Vagina (tissue), 2 donors: ENCODE data around the gene THEM4. TPM values are rescaled to one million over a fixed set of nuclear protein-coding genes. Genes with fewer than 3 reads are reported as not detected.
"Not testable (repeated sequence)": the region's sequence is repeated elsewhere in the genome, so short reads cannot be mapped to it uniquely, and the experiment has no call there.

Experiments
- DNase-seq, 2 donors: peaks; one replicate each; pipeline ENCODE4 v3.0.0-alpha.2; 2017; ENCODE audit errors: extremely low spot score in 2 of 2
- H3K27ac ChIP-seq: fragments of 200-600 bp; sonication (generic); one replicate; pipeline ENCODE4 v1.5.1; 2019
- H3K27me3 ChIP-seq: fragments of 200-600 bp; sonication (generic); one replicate; pipeline ENCODE4 v1.5.1; 2019
- H3K36me3 ChIP-seq, 2 donors: fragments of 200-600 bp; sonication (generic); one replicate each; pipeline ENCODE4 v1.5.1; 2017 to 2019
- H3K4me1 ChIP-seq: fragments of 200-600 bp; sonication (generic); one replicate; pipeline ENCODE4 v1.5.1; 2019
- H3K4me3 ChIP-seq, 2 donors: fragments of 200-600 bp; sonication (generic); 1 replicate in 1 of 2; 2 replicates in 1 of 2; pipeline ENCODE4 v1.5.1; 2016 to 2019
- H3K9me3 ChIP-seq: fragments of 200-600 bp; sonication (generic); one replicate; pipeline ENCODE4 v1.5.1; 2019
- POLR2A ChIP-seq, 2 donors: fragments of 450-650 bp; IDR thresholded peaks; one replicate each; pipeline ENCODE4 v1.6.1; 2017; ENCODE audit warnings: antibody characterized with exemption in 2 of 2, mild to moderate bottlenecking in 2 of 2, moderate library complexity in 2 of 2
- POLR2AphosphoS5 ChIP-seq, 2 donors: sonication (generic); formaldehyde crosslinking; IDR thresholded peaks; one replicate each; pipeline ENCODE4 v1.9.0; 2017; ENCODE audit warnings: antibody characterized with exemption in 2 of 2, mild to moderate bottlenecking in 2 of 2, low read depth in 1 of 2; ENCODE audit not compliant: insufficient read depth in 1 of 2
- intact Hi-C: fragments of 100-400 bp; cut with DNase I; formaldehyde crosslinking; loops from one replicate; pipeline ENCODE4 v1.15.1; 2023
- total RNA-seq: library from RNA; depleted of rRNA; stranded (reverse); fragments of >200 nt; gene quantifications from one replicate; pipeline ENCODE4 v1.2.3, GENCODE V29; 2016
- TF ChIP-seq, protein P1 (sequence below), 3 experiments: fragments of 450-650 bp in 2 of 3; fragments of 200-600 bp in 1 of 3; sonication (generic) in 1 of 3; IDR thresholded peaks; one replicate each; pipeline ENCODE4 v1.5.1; 2017 to 2019; ENCODE audit warnings: antibody characterized with exemption in 3 of 3, mild to moderate bottlenecking in 2 of 3, moderate library complexity in 2 of 3

Gene THEM4
- total RNA-seq, 1 donor from 2014 or later = 26.8 TPM

DNA sequence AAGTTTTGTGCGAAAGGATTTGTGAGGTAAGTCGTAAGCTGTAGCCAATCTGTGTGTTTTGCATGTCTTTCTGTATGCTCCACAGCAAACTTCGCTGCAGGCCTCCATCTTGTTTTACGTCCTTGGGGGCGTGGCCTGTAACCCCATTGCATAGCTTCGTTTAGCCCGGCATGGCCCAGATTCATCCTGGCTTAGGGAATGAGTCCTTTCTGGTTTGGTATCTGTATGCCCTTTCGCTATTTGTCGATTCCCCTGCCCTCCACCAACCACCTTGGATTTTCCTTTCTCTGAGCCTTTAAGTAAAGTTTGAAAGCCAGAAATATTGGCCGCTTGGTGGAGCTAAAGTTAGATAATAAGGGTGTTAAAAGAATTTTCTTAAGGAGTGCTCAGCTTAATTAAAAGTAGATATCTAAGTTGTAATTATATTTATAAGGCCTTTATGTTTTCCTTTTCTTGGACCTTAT is 1.1 kb downstream of the THEM4 start:
- Histone ChIP-seq H3K27me3 (no peaks in the 10 kb centered on the region), H3K4me3 (peak overlapping the region in 1 of 2 donors; percentile 74), H3K9me3 (no peaks in the 10 kb centered on the region), H3K36me3 (peaks cover 0 to 5% of the 10 kb centered on the region in 2 donors), H3K27ac (no peak overlapping the region), H3K4me1 (peaks cover 23% of the 10 kb centered on the region)
- no peak for DNase-seq
- intact Hi-C loops = no loop called here
- TF ChIP-seq, protein P1, sequence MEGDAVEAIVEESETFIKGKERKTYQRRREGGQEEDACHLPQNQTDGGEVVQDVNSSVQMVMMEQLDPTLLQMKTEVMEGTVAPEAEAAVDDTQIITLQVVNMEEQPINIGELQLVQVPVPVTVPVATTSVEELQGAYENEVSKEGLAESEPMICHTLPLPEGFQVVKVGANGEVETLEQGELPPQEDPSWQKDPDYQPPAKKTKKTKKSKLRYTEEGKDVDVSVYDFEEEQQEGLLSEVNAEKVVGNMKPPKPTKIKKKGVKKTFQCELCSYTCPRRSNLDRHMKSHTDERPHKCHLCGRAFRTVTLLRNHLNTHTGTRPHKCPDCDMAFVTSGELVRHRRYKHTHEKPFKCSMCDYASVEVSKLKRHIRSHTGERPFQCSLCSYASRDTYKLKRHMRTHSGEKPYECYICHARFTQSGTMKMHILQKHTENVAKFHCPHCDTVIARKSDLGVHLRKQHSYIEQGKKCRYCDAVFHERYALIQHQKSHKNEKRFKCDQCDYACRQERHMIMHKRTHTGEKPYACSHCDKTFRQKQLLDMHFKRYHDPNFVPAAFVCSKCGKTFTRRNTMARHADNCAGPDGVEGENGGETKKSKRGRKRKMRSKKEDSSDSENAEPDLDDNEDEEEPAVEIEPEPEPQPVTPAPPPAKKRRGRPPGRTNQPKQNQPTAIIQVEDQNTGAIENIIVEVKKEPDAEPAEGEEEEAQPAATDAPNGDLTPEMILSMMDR (IDR thresholded peaks at IDR 0.05) = no peak
- no peak for TF ChIP-seq POLR2A (IDR thresholded peaks at IDR 0.05)
- no peak for TF ChIP-seq POLR2AphosphoS5 (IDR thresholded peaks at IDR 0.05; ENCODE audit: insufficient read depth in 1 of 2, low read depth in 1 of 2)

DNA sequence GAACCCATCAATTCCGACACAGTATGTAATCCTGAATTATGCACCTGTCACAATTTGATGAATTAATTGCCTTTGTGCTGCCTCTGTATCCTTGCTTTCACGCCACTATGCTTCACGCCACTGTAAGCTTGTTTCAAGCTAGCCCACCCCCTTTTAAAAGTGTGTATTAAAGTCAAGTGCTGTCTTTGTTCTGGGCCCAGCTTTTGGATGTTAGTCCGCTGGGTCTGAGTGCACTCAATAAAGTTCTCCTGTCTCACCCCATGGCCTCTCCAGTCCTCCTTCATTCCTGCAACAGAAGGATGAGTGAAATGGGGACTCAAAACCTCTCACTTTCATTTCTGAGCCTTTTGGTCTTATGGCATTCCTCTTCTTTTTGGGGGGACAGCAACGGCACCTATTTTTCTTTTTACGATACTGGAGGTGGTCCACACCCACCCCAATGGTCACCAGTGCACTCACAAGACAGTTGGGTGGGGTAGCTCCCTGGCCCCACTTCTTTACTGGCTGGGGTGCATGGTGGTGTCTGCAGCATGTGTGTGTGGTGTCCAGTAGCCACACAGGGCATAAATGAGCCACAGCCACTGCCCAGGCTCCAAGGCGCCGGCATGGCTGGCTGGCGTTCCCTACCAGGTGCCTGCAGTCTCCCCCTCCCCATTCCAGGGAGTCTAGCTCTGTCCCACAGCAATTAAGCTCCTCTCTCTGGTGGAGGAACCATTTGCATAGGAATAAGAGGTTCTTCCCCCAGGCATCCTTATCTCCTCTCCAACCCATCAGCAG is 1.8 kb downstream of the THEM4 start:
- H3K4me3 ChIP-seq = no peak overlapping the region
- H3K36me3 ChIP-seq = peaks cover 0 to 5% of the 10 kb centered on the region in 2 donors
- H3K27me3 ChIP-seq = no peaks in the 10 kb centered on the region
- intact Hi-C loops = no loop called here
- H3K4me1 ChIP-seq = peaks cover 23% of the 10 kb centered on the region
- no peak overlapping the region for H3K27ac ChIP-seq
- no peak for TF ChIP-seq POLR2AphosphoS5 (IDR thresholded peaks at IDR 0.05; ENCODE audit: insufficient read depth in 1 of 2, low read depth in 1 of 2)
- TF ChIP-seq POLR2A (IDR thresholded peaks at IDR 0.05) = no peak
- TF ChIP-seq, protein P1 (IDR thresholded peaks at IDR 0.05) = no peak
- H3K9me3 ChIP-seq = no peaks in the 10 kb centered on the region
- no peak for DNase-seq

DNA sequence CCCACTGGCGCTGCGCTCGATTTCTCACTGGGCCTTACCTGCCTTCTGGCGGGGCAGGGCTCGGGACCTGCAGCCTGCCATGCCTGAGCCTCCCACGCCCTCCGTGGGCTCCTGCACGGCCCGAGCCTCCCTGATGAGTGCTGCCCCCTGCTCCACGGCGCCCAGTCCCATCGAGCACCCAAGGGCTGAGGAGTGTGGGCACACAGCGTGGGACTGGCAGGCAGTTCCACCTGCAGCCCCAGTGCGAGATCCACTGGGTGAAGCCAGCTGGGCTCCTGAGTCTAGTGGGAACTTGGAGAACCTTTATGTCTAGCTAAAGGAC is 3.0 kb downstream of the THEM4 start:
- intact Hi-C loops, H3K27me3 ChIP-seq: not testable (repeated sequence)
- peaks cover 23% of the 10 kb centered on the region for H3K4me1 ChIP-seq

GRCh38 chr1:151905443-151906323 is 3.6 kb downstream of the THEM4 start:
- H3K9me3 ChIP-seq, H3K27ac ChIP-seq, H3K27me3 ChIP-seq, intact Hi-C loops, DNase-seq, H3K4me3 ChIP-seq, H3K36me3 ChIP-seq: not testable (repeated sequence)
- peaks cover 23% of the 10 kb centered on the region for H3K4me1 ChIP-seq

More for the DNA sequence above, 3.0 kb downstream of the THEM4 start:
- DNase-seq, H3K36me3 ChIP-seq, H3K27ac ChIP-seq, H3K4me3 ChIP-seq, H3K9me3 ChIP-seq: not testable (repeated sequence)

- Histone ChIP-seq H3K4me3 (no peak overlapping the region), H3K4me1 (peaks cover 23% of the 10 kb centered on the region), H3K27ac (no peak overlapping the region), H3K27me3 (no peaks in the 10 kb centered on the region), H3K36me3 (peaks cover 0 to 5% of the 10 kb centered on the region in 2 donors), H3K9me3 (no peaks in the 10 kb centered on the region)
- TF ChIP-seq POLR2A (IDR thresholded peaks at IDR 0.05) (no peak), POLR2AphosphoS5 (IDR thresholded peaks at IDR 0.05; ENCODE audit: insufficient read depth in 1 of 2, low read depth in 1 of 2) (no peak)
- TF ChIP-seq, protein P1 (IDR thresholded peaks at IDR 0.05) = no peak
- intact Hi-C loops = no loop called here
- no peak for DNase-seq
Observed at GRCh38 chr1:151905070-151905442, 4.3 kb downstream of the THEM4 start.

GRCh38 chr1:151902858-151903257 is 6.5 kb downstream of the THEM4 start:
- TF ChIP-seq, protein P1 (IDR thresholded peaks at IDR 0.05) = no peak

GRCh38 chr1:151900804-151901203 is 8.5 kb downstream of the THEM4 start:
- DNase-seq, H3K36me3 ChIP-seq, H3K4me3 ChIP-seq, H3K27me3 ChIP-seq, H3K27ac ChIP-seq, intact Hi-C loops, H3K9me3 ChIP-seq: not testable (repeated sequence)
- H3K4me1 ChIP-seq = peaks cover 15% of the 10 kb centered on the region

More at GRCh38 chr1:151902858-151903257, 6.5 kb downstream of the THEM4 start:
- DNase-seq = no peak
- intact Hi-C loops = no loop called here
- Histone ChIP-seq H3K36me3 (peaks cover 0 to 4% of the 10 kb centered on the region in 2 donors), H3K27ac (no peak overlapping the region), H3K4me3 (no peak overlapping the region), H3K4me1 (peaks cover 18% of the 10 kb centered on the region), H3K9me3 (no peaks in the 10 kb centered on the region), H3K27me3 (no peaks in the 10 kb centered on the region)
